ENCODE measurements around the gene PLXNB2. TPM values are rescaled to one million over a fixed set of nuclear protein-coding genes. Genes with fewer than 3 reads are reported as not detected.

Gene PLXNB2
- total and polyA plus RNA-seq, 11 donors: 35.1 to 139 (median 53.0) TPM

- ATAC-seq (no peak), DNase-seq (no peak)
- H3K4me1 ChIP-seq: no peaks in the 10 kb centered on the region
- intact Hi-C loops (cut with DNase I): loop anchor here in 1 of 10 donors (10.0 kb wide), 1 partner anchor 236 kb away; no protein-coding TSS in a partner anchor
- H3K27ac ChIP-seq: no peak overlapping the region
- H3K9me3 ChIP-seq: no peaks in the 10 kb centered on the region
- WGBS, 4 donors: 93 to 98% (median 97%) methylated on average over 6 to 9 of the region's 9 CpGs
- TF ChIP-seq POLR2A (IDR thresholded peaks at IDR 0.05) (no peak), CTCF (IDR thresholded peaks at IDR 0.05) (no peak)
- peaks cover 0 to 81% (median 69%) of the 10 kb centered on the region in 9 donors for H3K36me3 ChIP-seq
- H3K4me3 ChIP-seq: no peak overlapping the region
- H3K27me3 ChIP-seq: no peaks in the 10 kb centered on the region
Measured at GRCh38 chr22:50228366-50228765, 79.1 kb downstream of the PLXNB2 start.

GRCh38 chr22:50227579-50228215 lies 79.7 kb downstream of the PLXNB2 start:
- Histone ChIP-seq H3K27ac (no peak overlapping the region), H3K27me3 (no peaks in the 10 kb centered on the region), H3K4me3 (no peak overlapping the region), H3K4me1 (no peaks in the 10 kb centered on the region), H3K9me3 (no peaks in the 10 kb centered on the region), H3K36me3 (peaks cover 0 to 82% (median 69%) of the 10 kb centered on the region in 9 donors)
- ATAC-seq: no peak
- 93 to 98% (median 96%) methylated on average over 20 to 25 of the region's 25 CpGs for WGBS, 4 donors
- DNase-seq: no peak
- intact Hi-C loops (cut with DNase I): loop anchor here in 1 of 10 donors (10.0 kb wide), 1 partner anchor 237 kb away; no protein-coding TSS in a partner anchor
- TF ChIP-seq CTCF (IDR thresholded peaks at IDR 0.05): no peak
- TF ChIP-seq POLR2A (IDR thresholded peaks at IDR 0.05): no peak

- no peak overlapping the region for H3K4me3 ChIP-seq
- H3K4me1 ChIP-seq: no peaks in the 10 kb centered on the region
- DNase-seq (no peak), ATAC-seq (no peak)
- H3K36me3 ChIP-seq: peaks cover 0 to 82% (median 71%) of the 10 kb centered on the region in 9 donors
- no peaks in the 10 kb centered on the region for H3K9me3 ChIP-seq
- 87 to 94% (median 91%) methylated on average over 9 to 18 of the region's 18 CpGs for WGBS, 4 donors
- intact Hi-C loops (cut with DNase I): loop anchor here in 1 of 10 donors (10.0 kb wide), 1 partner anchor 238 kb away; no protein-coding TSS in a partner anchor
- H3K27ac ChIP-seq: no peak overlapping the region
- H3K27me3 ChIP-seq: no peaks in the 10 kb centered on the region
- TF ChIP-seq POLR2A (IDR thresholded peaks at IDR 0.05): no peak
- no peak for TF ChIP-seq CTCF (IDR thresholded peaks at IDR 0.05)
Measured at GRCh38 chr22:50226875-50227165, 80.6 kb downstream of the PLXNB2 start.

GRCh38 chr22:50226063-50226874 lies 81.2 kb downstream of the PLXNB2 start:
- WGBS, 4 donors: 93 to 96% (median 94%) methylated on average over 24 to 31 of the region's 31 CpGs
- no peaks in the 10 kb centered on the region for H3K4me1 ChIP-seq
- TF ChIP-seq CTCF (IDR thresholded peaks at IDR 0.05) (no peak), POLR2A (IDR thresholded peaks at IDR 0.05) (no peak)
- no peak overlapping the region for H3K27ac ChIP-seq
- no peaks in the 10 kb centered on the region for H3K9me3 ChIP-seq
- ATAC-seq (no peak), DNase-seq (no peak)
- H3K36me3 ChIP-seq: peaks cover 0 to 87% (median 75%) of the 10 kb centered on the region in 9 donors
- no peak overlapping the region for H3K4me3 ChIP-seq
- H3K27me3 ChIP-seq: no peaks in the 10 kb centered on the region
- intact Hi-C loops (cut with DNase I): loop anchor here in 1 of 10 donors (10.0 kb wide), 1 partner anchor 239 kb away; no protein-coding TSS in a partner anchor

All from heart left ventricle (tissue), 16 donors.